ENCODE measurements around the gene CALHM1.
A peak's percentile ranks its signal among the peaks of the same experiment; 100 is the strongest.

The CALHM1 gene

GRCh38 chr10:103454026-103454425, 4.7 kb downstream of the CALHM1 start:
- DNase-seq, result no peak

GRCh38 chr10:103452506-103453230, 6.0 kb downstream of the CALHM1 start:
- no peak for DNase-seq

- DNase-seq, result peak; percentile 36
Observed at GRCh38 chr10:103451831-103452505, 6.7 kb downstream of the CALHM1 start, which contains the start of gene CALHM2. Gene CALHM2, minus strand, starts transcription at chr10:103452370. Its CDS starts 2,429 bp downstream, at chr10:103449941.

GRCh38 chr10:103451091-103451813, 7.4 kb downstream of the CALHM1 start:
- DNase-seq, result peak; percentile 44

GRCh38 chr10:103450201-103450695, 8.5 kb downstream of the CALHM1 start:
- no peak for DNase-seq

- DNase-seq, result no peak
Observed at GRCh38 chr10:103449208-103450144, 9.2 kb downstream of the CALHM1 start.

- no peak for DNase-seq
Observed at GRCh38 chr10:103448746-103449145, 10.0 kb downstream of the CALHM1 start.

GRCh38 chr10:103447187-103447586, 11.5 kb downstream of the CALHM1 start:
- DNase-seq, result no peak

GRCh38 chr10:103445767-103446567, 12.7 kb downstream of the CALHM1 start:
- DNase-seq, result no peak

- DNase-seq, result no peak
Observed at GRCh38 chr10:103445366-103445765, 13.3 kb downstream of the CALHM1 start.

GRCh38 chr10:103444478-103444877, 14.2 kb downstream of the CALHM1 start:
- no peak for DNase-seq

- no peak for DNase-seq
Observed at GRCh38 chr10:103443475-103444185, 15.1 kb downstream of the CALHM1 start.

GRCh38 chr10:103442031-103442461, 16.7 kb downstream of the CALHM1 start:
- no peak for DNase-seq

GRCh38 chr10:103441611-103442010, 17.1 kb downstream of the CALHM1 start:
- no peak for DNase-seq

- DNase-seq, result no peak
Observed at GRCh38 chr10:103441206-103441605, 17.5 kb downstream of the CALHM1 start.

GRCh38 chr10:103440416-103440815, 18.3 kb downstream of the CALHM1 start:
- DNase-seq, result no peak

GRCh38 chr10:103439776-103440175, 18.9 kb downstream of the CALHM1 start:
- no peak for DNase-seq

GRCh38 chr10:103433858-103434257, 24.8 kb downstream of the CALHM1 start:
- no peak for DNase-seq

GRCh38 chr10:103431902-103432301, 26.8 kb downstream of the CALHM1 start:
- DNase-seq, result no peak

GRCh38 chr10:103429647-103430046, 29.1 kb downstream of the CALHM1 start:
- no peak for DNase-seq

Measured in COR-L47 (cell line).